ENCODE results near the gene CNOT6L.

CNOT6L gene

DNA sequence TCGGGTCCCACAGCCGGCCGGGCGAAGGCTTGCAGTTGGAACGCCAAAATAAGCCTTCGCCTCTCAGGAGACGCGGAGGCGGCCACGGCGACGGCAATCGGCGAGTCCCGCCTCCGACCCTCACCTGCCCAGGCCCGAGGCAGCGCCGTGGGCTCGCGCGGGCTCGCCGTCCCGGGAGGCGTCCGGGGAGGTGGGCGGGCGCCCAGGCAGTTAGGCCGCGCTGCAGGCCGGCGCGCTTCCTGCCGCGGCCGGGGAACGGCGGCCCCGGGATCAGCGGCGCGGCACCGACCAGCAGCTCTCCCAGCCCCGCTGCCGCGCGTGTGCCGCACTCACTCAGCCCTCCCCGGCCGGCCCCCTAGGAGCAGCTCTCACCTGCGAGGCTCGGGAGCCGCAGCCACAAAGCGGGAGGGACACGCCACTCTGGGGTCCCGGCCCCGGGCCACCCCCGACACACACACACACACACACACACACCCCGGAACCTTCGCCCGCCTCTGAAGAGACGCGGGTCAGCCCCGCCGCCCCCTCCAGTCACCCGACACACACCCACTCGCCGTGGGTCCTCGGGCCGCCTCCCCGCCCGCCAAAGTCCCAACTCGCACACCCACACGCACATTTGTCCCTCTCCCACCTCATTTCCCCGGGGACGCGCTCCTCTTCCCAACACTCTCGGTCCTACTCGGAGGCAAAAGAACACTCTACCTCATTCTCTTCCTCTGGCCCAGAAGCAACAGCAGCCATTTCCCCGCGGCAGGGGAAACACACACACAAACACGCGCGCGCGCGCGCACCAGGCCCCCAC lies at the start of gene CNOT6L:
CNOT6L (minus strand) TSS at position 767 of the 802 bp plus-strand sequence; CDS start at position 707, 60 bp downstream.
- peak; percentile 89 for DNase-seq

DNA sequence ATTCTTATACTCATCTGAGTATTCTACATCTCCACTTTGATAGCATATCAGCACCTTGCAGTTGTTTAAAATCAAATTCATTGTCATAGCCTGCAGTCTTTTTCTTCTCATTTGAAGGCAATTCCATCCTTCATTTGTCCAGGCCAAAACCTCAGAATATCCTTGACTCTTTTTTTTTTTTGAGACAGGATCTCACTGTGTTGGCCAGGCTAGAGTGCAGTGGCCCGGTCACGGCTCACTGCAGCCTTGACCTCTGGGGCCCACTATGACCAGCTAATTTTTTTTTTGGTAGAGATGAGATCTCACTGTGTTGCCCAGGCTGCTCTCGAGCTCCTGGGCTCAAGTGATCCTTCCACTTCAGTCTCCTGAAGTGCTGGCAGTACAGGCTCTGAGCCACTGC lies 46.1 kb upstream of the CNOT6L start:
- no peak for DNase-seq

DNA sequence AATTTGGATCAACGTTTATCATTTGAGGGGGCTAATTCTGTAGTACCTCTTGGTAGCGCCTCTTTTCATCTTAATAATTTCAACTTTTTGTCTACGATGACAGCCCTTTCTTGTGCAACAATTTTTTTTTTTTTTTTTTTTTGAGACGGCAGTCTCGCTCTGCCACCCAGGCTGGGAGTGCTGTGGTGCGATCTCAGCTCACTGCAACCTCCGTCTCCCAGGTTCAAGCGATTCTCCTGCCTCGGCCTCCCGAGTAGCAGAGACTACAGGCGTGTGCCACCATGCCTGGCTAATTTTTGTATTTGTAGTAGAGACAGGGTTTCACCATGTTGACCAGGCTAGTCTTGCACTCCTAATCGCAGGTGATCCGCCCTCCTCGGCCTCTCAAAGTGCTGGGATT lies 44.2 kb upstream of the CNOT6L start:
- peak; percentile 33 for DNase-seq

DNA sequence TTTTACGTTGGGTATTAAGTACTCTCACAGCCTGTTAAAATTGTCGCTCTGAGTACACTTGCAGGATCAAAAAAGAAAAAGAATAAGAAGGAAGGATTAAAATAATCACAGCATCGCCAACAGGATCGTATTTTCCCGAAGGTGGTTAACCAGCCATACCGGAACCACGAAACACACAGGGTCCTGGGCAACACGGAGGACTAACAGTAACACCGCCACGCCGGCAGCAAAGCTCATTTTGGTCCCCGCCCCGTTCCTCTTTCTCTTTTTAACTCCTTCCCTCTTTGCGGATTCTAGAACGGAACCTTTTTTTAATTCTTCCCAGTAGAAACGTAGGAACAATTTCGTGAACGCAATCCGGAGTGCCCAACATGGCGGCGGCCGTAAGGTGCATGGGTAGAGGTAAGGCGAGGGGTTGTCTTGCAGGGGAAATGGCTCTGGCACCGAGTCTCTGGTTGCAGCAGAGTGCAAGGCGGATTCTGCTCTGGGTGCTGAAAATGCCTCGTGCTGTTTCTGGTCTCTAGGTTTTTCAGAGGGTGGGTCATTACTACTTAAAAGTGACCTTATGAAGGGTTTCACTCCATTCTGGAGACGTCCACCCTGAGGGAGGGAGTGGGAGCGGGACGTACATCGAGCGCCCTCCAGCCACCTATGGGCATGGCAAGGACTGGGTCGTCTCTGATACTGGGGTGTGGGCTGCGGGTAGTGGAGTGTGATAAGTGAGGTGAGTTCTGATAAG lies 43.5 kb upstream of the CNOT6L start, which contains the start of gene MRPL1:
MRPL1 (plus strand) TSS at position 353 of the 739 bp plus-strand sequence; CDS start at position 372, 19 bp downstream.
- DNase-seq, result peak; percentile 94

DNA sequence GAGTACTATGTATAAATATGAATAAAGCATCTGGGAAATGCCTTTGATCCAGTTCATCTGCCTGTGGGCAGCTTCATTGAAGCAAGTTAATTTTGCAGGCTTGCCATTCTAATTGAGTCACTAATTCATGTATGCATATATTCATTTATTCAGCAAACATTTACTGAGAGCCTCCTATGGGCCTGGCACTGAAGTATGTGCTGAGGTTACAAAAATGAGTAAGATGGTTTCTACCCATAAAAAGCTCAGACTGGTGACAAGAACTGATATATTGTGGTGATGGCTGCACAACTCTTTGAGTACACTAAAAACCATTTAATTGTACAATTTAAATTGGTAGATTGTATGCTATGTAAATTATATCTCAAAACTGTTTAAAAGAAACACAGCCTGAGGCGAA lies 42.3 kb upstream of the CNOT6L start:
- DNase-seq, result no peak

DNA sequence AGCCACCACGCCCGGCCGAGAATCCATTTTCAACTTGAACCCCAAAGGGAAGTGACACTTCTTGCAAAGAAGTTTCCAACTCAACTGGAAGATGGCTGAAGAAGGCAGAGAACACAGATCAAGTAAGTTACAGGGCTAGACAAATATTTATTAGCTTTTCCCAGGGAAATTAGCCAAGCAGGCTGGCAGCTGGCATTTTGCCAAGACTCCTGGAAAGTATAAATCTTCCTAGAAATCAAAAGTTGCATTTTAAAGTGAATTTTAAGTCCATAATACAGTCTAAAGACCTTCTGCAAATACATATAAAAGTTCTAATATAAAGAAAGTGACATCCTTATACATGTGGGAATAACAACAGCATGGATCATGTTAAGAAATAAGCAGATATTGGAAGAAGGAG lies 40.1 kb upstream of the CNOT6L start:
- no peak for DNase-seq

DNA sequence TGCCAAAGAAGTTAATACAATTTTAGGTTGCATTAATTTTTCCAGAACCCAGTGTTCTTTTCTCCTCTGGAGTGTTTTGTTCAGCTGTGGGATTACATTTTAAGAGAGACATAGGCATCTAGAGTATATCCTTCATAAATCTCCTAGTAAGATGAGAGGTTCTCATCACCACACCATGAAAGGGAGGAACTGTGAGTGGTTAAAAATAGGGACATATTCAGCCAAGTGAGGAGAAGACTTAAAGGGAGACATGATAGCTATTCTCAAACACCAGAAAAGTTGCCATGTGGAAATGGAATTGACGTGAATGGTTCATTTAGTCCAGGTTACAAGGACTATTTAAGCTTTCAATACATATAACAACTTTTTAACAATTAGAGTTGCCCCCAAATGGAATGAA lies 37.0 kb upstream of the CNOT6L start:
- no peak for DNase-seq

DNA sequence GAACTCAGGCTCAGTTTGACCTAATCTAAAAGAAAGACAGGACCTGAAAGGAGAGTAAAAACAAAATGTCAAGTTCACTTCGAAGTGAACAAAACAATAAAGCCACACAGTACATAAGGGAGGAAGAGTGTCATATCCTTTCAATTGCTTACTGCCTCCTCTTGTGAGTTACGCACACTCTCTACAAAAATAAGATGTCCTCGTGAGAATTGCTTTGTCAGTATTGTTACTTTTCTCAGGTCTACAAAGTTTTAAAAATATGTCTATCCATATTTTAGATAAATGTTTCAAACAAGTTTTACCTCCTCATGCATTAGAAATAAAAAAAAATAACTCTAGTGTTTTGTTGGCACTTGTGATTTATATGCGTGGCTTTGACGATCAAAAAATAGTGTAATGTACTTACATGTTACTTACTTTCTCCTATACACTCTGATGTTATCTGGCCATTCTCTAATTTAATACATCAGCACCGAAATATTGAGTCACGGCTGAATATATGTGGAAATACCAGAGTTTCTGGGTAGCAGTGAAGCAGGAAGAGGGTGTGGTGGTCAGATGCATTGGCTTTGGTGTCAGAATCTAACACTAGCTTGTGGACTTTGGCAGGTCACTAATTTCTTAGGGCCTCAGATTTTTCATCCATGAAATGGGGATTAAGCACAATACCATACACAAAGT lies 35.4 kb upstream of the CNOT6L start:
- peak; percentile 74 for DNase-seq

DNA sequence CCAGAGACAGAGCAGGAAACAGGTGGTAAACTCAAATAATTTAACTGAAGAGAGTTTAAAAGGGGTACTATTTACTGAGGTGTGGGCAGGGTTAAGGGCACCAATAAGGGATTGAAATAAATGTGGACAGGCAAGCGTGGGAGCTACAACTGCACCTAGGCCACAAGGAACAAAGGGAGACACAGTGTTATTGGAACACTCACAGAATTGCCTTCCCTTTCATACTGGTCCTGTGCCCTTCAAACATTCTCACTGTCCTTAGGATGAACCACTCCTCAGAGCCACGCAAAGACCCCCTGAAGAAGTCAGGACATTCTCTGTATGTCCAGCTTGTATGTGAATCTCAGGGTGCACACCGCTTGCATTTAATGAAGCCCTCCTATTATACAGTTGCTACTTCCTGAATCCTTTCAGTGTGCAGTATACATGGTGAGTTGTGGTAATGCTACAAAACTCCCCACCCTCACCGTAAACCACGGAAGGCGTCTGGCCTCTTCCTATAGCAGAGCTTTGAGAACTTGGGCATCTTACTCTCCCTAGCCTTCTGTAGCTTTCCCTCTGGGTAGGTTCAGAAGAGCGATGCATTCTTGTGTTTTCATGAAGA lies 33.8 kb upstream of the CNOT6L start:
- peak; percentile 85 for DNase-seq

DNA sequence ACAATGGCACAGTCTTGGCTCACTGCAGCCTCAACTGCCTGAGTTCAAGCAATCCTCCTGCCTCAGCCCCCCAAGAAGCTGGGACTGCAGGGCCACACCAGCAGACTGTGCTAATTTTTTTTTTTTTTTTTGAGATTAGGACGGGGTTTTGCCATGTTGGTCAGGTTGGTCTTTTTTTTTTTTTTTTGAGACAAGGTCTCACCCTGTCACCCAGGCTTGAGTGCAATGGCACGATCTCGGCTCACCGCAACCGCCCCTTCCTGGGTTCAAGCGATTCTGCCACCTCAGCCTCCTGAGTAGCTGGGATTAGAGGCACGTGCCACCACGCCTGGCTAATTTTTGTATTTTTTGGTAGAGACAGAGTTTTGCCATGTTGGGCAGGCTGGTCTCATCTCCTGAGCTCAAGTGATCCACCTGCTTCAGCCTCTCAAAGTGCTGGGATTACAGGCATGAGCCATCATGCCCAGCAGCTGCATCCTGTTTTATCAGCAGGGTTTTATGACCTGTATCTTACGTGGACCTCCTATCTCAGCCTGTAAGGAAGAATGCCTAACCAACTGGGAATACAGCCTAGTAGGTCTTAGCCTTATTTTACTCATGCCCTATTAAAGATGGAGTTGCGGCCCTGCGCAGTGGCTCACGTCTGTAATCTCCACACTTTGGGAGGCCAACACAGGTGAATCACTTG lies 30.3 kb upstream of the CNOT6L start:
- no peak for DNase-seq

DNA sequence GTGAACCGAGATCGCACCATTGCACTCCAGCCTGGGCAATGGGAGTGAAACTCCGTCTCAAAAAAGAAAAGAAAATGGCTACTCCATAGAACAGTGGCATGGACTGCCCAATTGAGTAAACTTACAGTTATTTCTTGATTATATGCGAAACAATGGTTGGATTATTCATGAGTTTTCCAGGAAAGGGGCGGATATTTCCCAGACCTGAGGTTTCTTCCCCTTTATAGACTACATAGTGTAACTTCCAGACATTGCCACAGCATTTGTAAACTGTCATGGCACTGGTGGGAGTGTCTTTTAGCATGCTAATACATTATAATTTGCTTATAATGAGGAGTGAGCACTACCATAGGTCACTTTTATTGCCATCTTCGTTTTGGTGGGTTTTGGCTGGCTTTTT lies 29.3 kb upstream of the CNOT6L start:
- no peak for DNase-seq

DNA sequence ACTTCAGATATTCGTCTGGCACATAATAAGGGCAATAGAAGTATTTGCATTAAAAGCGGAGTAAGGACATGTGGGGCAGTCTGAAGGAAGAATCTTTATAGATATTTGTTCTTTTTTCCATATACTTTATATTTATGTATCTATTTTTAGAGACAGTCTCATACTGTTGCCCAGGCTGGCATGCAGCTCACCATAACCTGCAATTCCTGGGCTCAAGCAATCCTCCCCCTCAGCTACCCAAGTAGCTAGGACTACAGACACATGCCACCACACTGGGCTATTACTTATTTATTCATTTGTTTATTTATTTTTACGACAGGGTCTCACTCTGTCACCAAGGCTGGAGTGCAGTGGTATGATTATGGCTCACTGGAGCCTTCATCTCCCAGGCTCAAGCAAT lies 26.8 kb upstream of the CNOT6L start:
- no peak for DNase-seq

DNA sequence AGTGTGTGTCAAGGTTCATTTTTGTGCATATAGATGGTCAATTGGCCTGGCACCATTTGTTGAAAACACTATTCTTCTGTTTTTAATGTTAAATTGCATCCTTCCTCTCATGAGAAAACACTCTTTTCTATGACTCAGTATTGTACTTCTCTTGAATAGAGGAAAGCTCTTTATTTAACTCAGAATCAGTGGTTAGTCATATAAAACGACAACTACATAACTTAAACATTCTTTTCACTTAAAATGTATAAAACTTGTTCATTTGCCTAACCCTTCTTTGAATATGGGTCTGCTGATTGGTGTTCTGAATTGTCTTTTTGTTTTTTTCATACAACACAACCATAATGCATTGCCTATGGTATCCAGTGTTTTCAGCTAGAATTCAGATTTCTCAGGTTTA lies 26.2 kb upstream of the CNOT6L start:
- DNase-seq, result no peak

DNA sequence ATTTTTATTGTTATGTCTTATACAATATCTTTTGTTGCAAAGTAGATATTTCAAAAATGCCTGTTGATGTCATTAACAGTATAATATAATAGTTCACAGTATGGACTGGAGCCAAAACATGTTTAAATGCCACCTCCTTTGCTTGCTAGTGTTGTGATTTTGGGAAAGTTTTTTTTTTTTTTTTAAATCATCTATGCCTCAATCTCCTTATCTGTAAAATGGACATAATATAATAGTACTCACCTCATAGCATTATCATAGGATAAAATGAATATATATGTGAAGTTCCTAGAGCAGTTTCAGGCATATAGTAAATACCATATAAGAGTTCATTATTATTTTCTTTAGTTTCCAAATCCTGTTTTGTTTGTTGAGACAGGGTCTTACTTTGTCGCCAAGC lies 25.2 kb upstream of the CNOT6L start:
- no peak for DNase-seq

DNA sequence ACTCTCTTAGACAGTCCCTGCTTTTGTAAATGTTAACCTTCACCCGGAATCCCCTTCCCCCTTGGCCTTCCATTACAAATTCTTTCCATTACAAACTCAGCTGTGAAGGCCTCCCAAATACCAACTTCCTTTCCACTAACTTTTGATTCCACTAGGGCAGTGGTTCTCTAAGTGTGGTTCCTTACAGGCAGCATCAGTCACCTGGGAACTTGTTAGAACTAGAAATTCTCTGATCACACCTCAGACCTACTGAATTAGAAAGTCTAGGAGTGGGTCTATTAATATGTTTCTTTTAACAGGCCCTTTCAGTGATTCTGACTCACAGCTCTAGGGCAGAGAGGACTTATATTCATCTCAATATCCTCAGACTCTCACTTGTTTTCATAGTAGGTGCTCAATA lies 24.5 kb upstream of the CNOT6L start:
- no peak for DNase-seq

DNA sequence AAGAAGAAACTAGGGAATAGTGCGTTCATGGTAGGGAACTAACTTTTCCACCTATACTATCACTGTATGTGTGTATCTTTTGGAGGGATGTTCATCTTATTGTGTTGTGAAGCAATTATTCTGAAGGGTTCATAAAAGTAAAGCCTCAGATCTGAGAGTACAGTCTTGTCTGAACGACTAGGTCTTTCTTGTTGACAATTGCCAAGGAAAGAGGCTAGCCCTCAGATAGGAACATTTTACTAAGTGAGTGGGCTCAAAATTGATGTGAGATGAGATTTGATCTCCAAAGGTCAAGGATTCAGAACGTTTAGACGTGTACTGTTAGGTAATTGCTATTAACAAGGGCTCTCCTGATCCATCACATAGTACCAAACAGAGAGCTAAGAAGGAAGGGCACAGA lies 15.2 kb upstream of the CNOT6L start:
- DNase-seq, result no peak

DNA sequence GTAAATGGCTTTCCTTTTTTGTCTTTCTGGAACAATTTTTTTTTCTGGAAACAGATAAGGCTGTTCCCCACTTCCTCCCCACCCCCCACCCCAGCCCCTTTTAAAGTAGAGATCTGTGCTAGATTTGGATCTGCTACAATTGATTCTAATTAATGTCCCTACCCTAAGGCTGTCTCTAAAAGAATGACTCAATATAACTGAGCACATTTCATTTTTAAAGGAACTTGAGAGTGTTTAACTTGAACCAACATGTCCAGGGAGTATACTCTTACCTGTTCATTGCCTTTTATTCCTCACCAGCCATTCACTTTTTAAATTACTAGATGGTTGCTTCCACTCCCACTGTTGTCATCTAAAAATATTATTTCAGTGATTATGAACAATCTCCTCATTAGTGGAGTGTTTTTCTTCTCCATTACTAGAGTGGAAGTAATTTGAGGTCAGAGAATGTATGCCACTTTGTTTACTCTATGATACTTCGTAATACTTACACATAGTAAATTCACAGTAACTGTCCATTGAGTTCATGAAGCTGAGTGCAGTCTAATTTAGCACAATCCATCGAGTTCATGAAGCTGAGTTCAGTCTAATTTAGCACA lies 14.1 kb upstream of the CNOT6L start:
- DNase-seq, result no peak

DNA sequence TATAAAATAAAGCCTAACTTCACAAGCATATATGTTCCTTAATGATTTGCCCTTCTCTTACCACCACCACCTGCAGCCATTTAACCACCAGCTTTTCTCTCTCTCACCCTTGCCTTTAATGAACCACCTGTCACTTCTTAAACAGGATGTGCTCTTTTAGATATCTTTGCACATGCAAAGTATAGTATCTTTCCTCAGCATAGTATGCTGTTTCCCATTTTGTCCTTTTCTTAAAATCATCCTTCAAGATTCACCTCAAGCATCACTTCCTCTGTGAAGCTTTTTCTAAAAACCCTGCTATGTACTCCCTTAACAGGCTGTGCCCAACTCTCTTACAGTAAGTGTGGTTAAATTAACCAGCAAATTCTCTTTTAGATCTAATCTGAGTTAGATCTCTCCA lies 8.2 kb upstream of the CNOT6L start:
- DNase-seq, result peak; percentile 51

DNA sequence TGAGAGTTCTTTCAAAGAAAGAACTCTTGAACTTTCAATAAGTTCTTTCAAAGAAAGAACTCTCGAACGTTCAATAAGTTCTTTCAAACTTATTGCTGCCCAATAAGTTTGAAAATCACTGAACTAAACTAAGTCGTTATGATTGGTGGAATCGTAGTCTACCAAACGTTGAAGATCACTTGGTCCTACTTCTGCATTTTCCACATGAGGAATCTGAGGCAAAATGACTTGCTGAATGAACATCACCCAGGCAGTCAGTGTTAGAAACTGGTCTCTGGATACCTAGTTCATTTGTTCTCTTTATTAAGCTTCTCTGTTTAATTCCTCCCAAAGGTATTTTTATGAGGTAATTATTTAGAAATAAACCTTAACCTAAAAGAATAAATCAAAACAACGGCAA lies 7.1 kb upstream of the CNOT6L start:
- no peak for DNase-seq

DNA sequence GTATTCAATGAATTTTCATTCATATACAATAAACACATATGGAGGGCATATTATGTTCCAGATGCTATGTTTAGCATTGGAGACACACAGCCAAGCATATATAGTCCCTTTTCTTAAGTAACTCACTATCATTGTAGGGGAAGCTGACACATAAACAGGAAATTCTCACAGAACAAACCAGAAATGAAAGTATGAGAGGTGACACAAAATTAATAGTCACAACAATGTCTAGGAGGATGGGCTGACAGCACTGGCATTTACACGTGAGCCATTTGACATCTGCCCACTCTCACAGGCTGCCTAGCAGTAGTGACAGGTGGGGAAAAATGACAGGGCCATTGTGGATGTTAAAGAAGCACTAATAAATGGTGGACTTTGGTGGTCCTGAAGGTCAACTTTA lies 2.6 kb upstream of the CNOT6L start:
- DNase-seq, result peak; percentile 81

DNA sequence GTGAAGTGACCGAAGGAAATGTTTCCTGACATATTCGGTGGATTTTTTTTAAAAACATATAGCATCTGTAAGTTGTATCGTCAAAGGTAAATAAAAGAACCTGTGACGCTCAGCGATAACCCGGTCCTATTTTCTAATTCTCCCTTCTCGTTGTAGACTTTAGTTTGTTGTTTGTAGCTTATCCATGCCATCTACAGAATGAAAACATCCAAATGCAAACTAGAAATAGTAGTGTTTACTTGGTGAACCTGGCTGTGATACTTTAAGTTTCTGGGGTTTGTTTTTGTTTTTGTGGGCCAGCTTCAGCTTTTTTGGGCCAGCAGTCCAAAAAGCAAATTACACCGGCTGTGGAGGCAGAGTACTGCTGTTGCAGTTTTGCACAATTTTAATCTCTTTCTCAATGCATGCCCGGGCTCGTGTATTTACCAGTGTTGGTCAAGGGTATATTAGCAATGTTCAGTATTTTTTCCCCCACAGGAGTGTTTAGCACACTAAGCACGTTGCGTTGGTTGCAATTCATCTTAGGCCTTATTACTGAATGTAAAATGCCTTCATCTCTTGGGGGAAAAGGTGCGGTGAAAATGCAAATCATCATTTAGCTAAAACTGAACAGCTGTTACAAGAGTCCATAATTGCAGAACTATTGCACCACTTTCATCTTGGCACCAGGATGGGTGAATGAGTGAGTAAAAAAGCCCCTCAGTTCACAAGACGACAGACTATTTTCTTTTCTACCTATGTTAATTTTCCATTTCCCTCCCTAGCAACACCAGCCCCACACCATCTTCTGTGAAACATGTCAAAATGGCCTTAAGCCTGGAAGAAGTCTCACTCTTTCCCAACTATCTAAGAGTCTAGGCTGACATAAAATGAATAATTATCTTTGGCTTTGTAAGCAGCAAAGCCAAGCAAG lies 1.7 kb upstream of the CNOT6L start:
- peak; percentile 49 for DNase-seq
